Activated naive CD8-positive, alpha-beta T cell treated with anti-CD3 and anti-CD28 coated beads, Interleukin-2, amount 10 ng/mL, durations not matched to agents 7 days and 5 days (primary cell): ENCODE data around the gene PRRT2. TPM values are rescaled to one million over a fixed set of nuclear protein-coding genes. Genes with fewer than 3 reads are reported as not detected.

ENCODE experiments used
- ATAC-seq: fragments of 150-1000 bp; cut with Tn5 transposase; one replicate; pipeline ENCODE4 v1.10.0; 2021; ENCODE audit warnings: low read depth, moderate library complexity
- POLR2A ChIA-PET: fragments of 350-600 bp; sonication (Branson Sonifier 250); formaldehyde crosslinking; loops from one replicate; lab custom pipeline; 2021; ENCODE audit warnings: antibody characterized with exemption; lab: Charles Lee
- DNase-seq: peaks from one replicate; pipeline ENCODE4 v3.0.0; 2021
- H3K27ac Mint-ChIP-seq: one replicate; pipeline ENCODE4 v1.8.0; 2022; ENCODE audit warnings: mild to moderate bottlenecking, mixed read lengths
- H3K27me3 Mint-ChIP-seq: one replicate; pipeline ENCODE4 v1.8.0; 2022; ENCODE audit warnings: mild to moderate bottlenecking, moderate library complexity, mixed read lengths
- H3K36me3 Mint-ChIP-seq: one replicate; pipeline ENCODE4 v1.8.0; 2021; ENCODE audit warnings: mild to moderate bottlenecking, mixed read lengths
- H3K4me1 Mint-ChIP-seq: one replicate; pipeline ENCODE4 v1.8.0; 2021; ENCODE audit warnings: mixed read lengths
- H3K4me3 Mint-ChIP-seq: one replicate; pipeline ENCODE4 v1.8.0; 2022; ENCODE audit warnings: mild to moderate bottlenecking, moderate library complexity, mixed read lengths
- H3K9me3 Mint-ChIP-seq: one replicate; pipeline ENCODE4 v1.8.0; 2021; ENCODE audit warnings: mixed read lengths
- total RNA-seq, 2 experiments: library from RNA; stranded (reverse); gene quantifications; one replicate each; pipeline ENCODE4 v1.2.3, GENCODE V29; 2021

Gene PRRT2
- total RNA-seq, 2 experiments from 2014 or later = 2.2 to 2.3 TPM

- Mint-ChIP-seq H3K4me1 (peaks cover 36% of the 10 kb centered on the region), H3K27me3 (peaks cover 12% of the 10 kb centered on the region)
Measured at GRCh38 chr16:29809850-29810698, 1.9 kb upstream of the PRRT2 start.

DNA sequence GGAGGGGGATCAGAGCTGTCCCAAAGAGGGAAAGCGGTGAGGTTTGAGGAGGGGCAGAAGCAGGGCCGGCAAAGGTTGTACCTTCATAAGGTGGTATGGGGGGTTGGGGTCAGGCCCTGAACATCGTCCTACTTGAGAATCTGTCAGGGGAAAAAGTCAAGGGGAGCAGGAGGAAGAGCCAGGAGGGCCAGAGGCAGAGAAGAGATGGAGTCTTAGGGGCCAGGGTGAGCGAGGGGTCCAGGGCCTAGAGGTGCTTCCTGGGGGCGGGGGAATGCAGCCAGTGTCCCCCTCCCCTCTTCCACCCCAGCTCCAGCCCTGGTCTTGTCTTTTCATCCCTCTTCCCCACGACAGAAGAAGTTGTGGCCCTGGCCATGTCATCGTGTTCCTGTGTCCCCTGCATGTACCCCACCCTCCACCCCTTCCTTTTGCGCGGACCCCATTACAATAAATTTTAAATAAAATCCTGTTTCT lies 1.3 kb upstream of the PRRT2 start:
- H3K27ac Mint-ChIP-seq = peak overlapping the region; percentile 77
- H3K36me3 Mint-ChIP-seq = peaks cover 33% of the 10 kb centered on the region
- POLR2A ChIA-PET = interaction anchor here (1.0 to 3.2 kb wide), 2 partner anchors 10 to 20 kb away, joined by 4 to 16 read pairs; partner anchors contain the start of gene KIF22
- H3K27me3 Mint-ChIP-seq = peaks cover 12% of the 10 kb centered on the region
- DNase-seq (no peak), ATAC-seq (no peak)
- H3K4me3 Mint-ChIP-seq = peak overlapping the region; percentile 95
- H3K9me3 Mint-ChIP-seq = no peaks in the 10 kb centered on the region
- H3K4me1 Mint-ChIP-seq = peaks cover 38% of the 10 kb centered on the region

More at GRCh38 chr16:29809850-29810698, 1.9 kb upstream of the PRRT2 start:
- Mint-ChIP-seq H3K36me3 (peaks cover 35% of the 10 kb centered on the region), H3K4me3 (peak overlapping the region; percentile 95), H3K9me3 (no peaks in the 10 kb centered on the region), H3K27ac (peak overlapping the region; percentile 86)
- no peak for ATAC-seq
- peak; percentile 76 for DNase-seq
- POLR2A ChIA-PET = interaction anchor here (1.0 to 3.2 kb wide), 3 partner anchors 11 to 36 kb away, joined by 3 to 16 read pairs (median 4); partner anchors contain the start of gene KIF22

DNA sequence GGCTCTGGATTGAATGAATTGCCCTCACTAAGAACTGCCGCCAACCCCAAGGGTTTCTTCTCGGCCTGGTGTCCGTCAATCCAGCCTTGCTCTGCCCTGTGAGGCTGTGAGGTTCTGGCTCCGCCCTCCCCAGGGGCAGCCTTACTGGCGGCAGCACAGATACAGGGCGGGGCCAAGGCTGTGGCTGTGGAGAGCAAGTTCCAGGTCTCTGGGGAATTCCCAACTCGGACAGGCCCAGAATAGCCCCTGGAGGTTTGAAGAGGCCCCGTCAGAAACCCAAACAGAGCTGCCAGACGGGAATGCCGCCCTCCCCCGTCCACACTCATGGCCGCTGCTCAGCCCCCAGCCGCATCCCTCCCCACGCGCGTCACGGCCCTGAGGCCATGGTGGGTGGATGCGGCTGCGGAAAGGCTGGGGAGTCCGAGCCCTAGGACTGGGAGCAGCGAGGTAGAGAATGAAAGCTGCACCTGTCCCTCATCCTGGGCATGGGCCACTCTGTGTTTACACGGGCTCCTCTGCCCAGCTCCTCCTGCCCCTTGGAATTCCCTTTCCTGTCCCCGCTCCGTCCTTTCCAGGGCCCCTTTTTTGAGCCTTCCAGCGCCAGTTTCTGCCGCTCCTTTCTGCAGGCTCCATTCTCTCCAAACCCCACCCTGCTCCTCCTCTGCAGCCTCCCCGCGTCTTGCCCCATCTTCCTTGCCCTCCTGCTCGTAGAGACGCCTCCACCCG lies 660 bp upstream of the PRRT2 start:
- Mint-ChIP-seq H3K4me1 (peaks cover 38% of the 10 kb centered on the region), H3K36me3 (peaks cover 33% of the 10 kb centered on the region)

GRCh38 chr16:29812754-29813643 lies 1.0 kb downstream of the PRRT2 start:
- DNase-seq (no peak), ATAC-seq (no peak)
- H3K27me3 Mint-ChIP-seq = peaks cover 12% of the 10 kb centered on the region
- H3K27ac Mint-ChIP-seq = no peak overlapping the region
- peaks cover 40% of the 10 kb centered on the region for H3K4me1 Mint-ChIP-seq
- POLR2A ChIA-PET = interaction anchor here (1.0 to 1.1 kb wide), 2 partner anchors 9 to 42 kb away, joined by 3 to 4 read pairs; no protein-coding TSS in a partner anchor
- no peaks in the 10 kb centered on the region for H3K9me3 Mint-ChIP-seq
- peaks cover 31% of the 10 kb centered on the region for H3K36me3 Mint-ChIP-seq
- peak overlapping the region; percentile 95 for H3K4me3 Mint-ChIP-seq

More for the DNA sequence above, 660 bp upstream of the PRRT2 start:
- Mint-ChIP-seq H3K4me3 (peak overlapping the region; percentile 95), H3K27ac (peak overlapping the region; percentile 77), H3K27me3 (peaks cover 12% of the 10 kb centered on the region), H3K9me3 (no peaks in the 10 kb centered on the region)
- POLR2A ChIA-PET = interaction anchor here (0.8 to 3.2 kb wide), 2 partner anchors 11 to 21 kb away, joined by 6 to 16 read pairs; partner anchors contain the start of gene KIF22
- peak; percentile 23 for ATAC-seq
- peak; percentile 78 for DNase-seq

- H3K27me3 Mint-ChIP-seq = peaks cover 12% of the 10 kb centered on the region
- H3K27ac Mint-ChIP-seq = no peak overlapping the region
- no peak overlapping the region for H3K4me3 Mint-ChIP-seq
- DNase-seq (no peak), ATAC-seq (no peak)
- no peaks in the 10 kb centered on the region for H3K9me3 Mint-ChIP-seq
- H3K36me3 Mint-ChIP-seq = peaks cover 31% of the 10 kb centered on the region
- POLR2A ChIA-PET = no interaction called here
- peaks cover 43% of the 10 kb centered on the region for H3K4me1 Mint-ChIP-seq
Measured at GRCh38 chr16:29813644-29814562, 1.9 kb downstream of the PRRT2 start.

GRCh38 chr16:29814592-29814991 lies 2.6 kb downstream of the PRRT2 start:
- H3K9me3 Mint-ChIP-seq = no peaks in the 10 kb centered on the region
- peaks cover 12% of the 10 kb centered on the region for H3K27me3 Mint-ChIP-seq
- H3K27ac Mint-ChIP-seq = peak overlapping the region; percentile 96
- POLR2A ChIA-PET = no interaction called here
- H3K4me3 Mint-ChIP-seq = peak overlapping the region; percentile 93
- H3K4me1 Mint-ChIP-seq = peaks cover 45% of the 10 kb centered on the region
- peaks cover 34% of the 10 kb centered on the region for H3K36me3 Mint-ChIP-seq
- ATAC-seq (no peak), DNase-seq (no peak)

- peak overlapping the region; percentile 96 for H3K27ac Mint-ChIP-seq
- DNase-seq = peak; percentile 56
- ATAC-seq = no peak
- H3K36me3 Mint-ChIP-seq = peaks cover 32% of the 10 kb centered on the region
- peak overlapping the region; percentile 93 for H3K4me3 Mint-ChIP-seq
- H3K27me3 Mint-ChIP-seq = peaks cover 12% of the 10 kb centered on the region
- no peaks in the 10 kb centered on the region for H3K9me3 Mint-ChIP-seq
- H3K4me1 Mint-ChIP-seq = peaks cover 47% of the 10 kb centered on the region
- POLR2A ChIA-PET = interaction anchor here (0.5 to 4.3 kb wide), 17 partner anchors 8 to 263 kb away, joined by 3 to 82 read pairs (median 3); partner anchors contain the start of genes KIF22, MAZ and QPRT
Measured at GRCh38 chr16:29815032-29815721, 3.2 kb downstream of the PRRT2 start.

DNA sequence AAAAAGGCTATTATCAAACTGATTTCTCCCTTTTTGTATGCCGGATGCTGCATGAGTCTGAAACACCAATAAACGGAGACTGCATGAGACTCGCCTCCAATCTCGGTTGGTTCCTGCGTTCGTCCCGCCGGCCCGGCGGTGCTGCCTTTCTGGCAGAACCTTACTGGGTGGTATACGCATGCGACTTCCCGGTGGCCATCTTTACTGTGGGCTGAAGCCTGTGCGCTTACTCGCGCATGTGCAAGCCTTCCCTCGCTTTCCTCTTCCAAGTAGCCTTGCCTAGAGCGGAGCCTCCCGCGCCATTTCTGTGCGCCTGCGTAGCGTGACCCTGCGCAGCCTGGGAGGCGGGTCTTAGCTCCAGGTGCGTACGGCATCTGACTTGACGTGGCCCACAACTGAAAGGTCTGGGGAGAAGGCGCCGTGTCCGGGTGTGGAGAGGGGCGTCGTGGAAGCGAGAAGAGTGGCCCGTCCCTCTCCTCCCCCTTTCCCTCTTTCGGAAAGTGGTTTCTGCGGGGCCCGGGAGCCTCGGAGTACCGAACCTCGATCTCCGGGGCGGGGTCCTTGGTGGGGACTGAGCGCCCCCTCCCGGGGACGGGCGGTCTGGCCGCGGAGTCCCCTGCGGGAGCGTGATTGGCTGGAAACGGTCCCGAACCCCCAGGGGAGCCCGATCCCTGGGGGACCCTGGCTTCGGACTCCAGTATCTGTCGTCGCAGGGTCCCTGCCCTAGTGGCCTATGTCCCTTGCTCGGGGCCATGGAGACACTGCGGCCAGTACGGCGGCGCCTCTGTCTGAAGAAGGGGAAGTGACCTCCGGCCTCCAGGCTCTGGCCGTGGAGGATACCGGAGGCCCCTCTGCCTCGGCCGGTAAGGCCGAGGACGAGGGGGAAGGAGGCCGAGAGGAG lies 4.0 kb downstream of the PRRT2 start, which contains the start of gene PAGR1:
PAGR1 (plus strand) TSS at position 360 of the 901 bp plus-strand sequence; CDS start at position 734, 374 bp downstream.
- DNase-seq (peak; percentile 96), ATAC-seq (peak; percentile 78)
- peaks cover 12% of the 10 kb centered on the region for H3K27me3 Mint-ChIP-seq
- H3K36me3 Mint-ChIP-seq = peaks cover 28% of the 10 kb centered on the region
- H3K9me3 Mint-ChIP-seq = no peaks in the 10 kb centered on the region
- peak within 1 kb of the TSS; percentile 93 for H3K4me3 Mint-ChIP-seq
- peak within 1 kb of the TSS; percentile 96 for H3K27ac Mint-ChIP-seq
- POLR2A ChIA-PET = interaction anchor here (0.5 to 4.3 kb wide), 23 partner anchors 9 to 263 kb away, joined by 3 to 82 read pairs (median 4); partner anchors contain the start of genes KIF22, MAZ and QPRT
- peaks cover 39% of the 10 kb centered on the region for H3K4me1 Mint-ChIP-seq

- Mint-ChIP-seq H3K4me3 (peak overlapping the region; percentile 93), H3K27me3 (peaks cover 12% of the 10 kb centered on the region), H3K36me3 (peaks cover 24% of the 10 kb centered on the region), H3K9me3 (no peaks in the 10 kb centered on the region), H3K4me1 (peaks cover 35% of the 10 kb centered on the region), H3K27ac (peak overlapping the region; percentile 96)
- POLR2A ChIA-PET = interaction anchor here (0.6 to 4.3 kb wide), 13 partner anchors 10 to 126 kb away, joined by 3 to 82 read pairs (median 5); partner anchors contain the start of genes KIF22 and MAZ
- DNase-seq = peak; percentile 79
- peak; percentile 46 for ATAC-seq
Measured at GRCh38 chr16:29816694-29817441, 4.9 kb downstream of the PRRT2 start.
